PC-3 (cell line): ENCODE measurements around the gene CDC7. TPM values are rescaled to one million over a fixed set of nuclear protein-coding genes. Genes with fewer than 3 reads are reported as not detected.
A peak's percentile ranks its signal among the peaks of the same experiment; 100 is the strongest.

Experiments used
- ATAC-seq: fragments of 200-7000 bp; cut with Tn5 transposase; 2 replicates; pipeline ENCODE4 v1.9.1; 2020; ENCODE audit warnings: mild to moderate bottlenecking, moderate library complexity
- BruUV-seq: library from RNA; stranded (reverse); fragments of 400-500 nt; replicated peaks from 2 replicates; lab custom pipeline; 2021; lab: Mats Ljungman, UMichigan
- CTCF ChIA-PET: fragments of 300-600 bp; sonication (Branson Sonifier 250); formaldehyde crosslinking; loops from one replicate; lab custom pipeline; 2022; ENCODE audit warnings: antibody characterized with exemption; lab: Charles Lee
- POLR2A ChIA-PET: fragments of 300-600 bp; sonication (Branson Sonifier 250); formaldehyde crosslinking; loops from one replicate; lab custom pipeline; 2022; ENCODE audit warnings: antibody characterized with exemption; ENCODE audit not compliant: unreplicated experiment; lab: Charles Lee
- DNase-seq: peaks from one replicate; pipeline ENCODE4 v3.0.0-alpha.2; 2015
- H2AFZ ChIP-seq: fragments of 300-600 bp; sonication (generic); 2 replicates; pipeline ENCODE4 v1.6.0; 2016; ENCODE audit warnings: antibody characterized with exemption, low read length
- H3F3A ChIP-seq: fragments of 300-600 bp; sonication (generic); one replicate; pipeline ENCODE4 v1.6.0; 2017; ENCODE audit warnings: antibody characterized with exemption, low read length, control low read depth, mild to moderate bottlenecking; ENCODE audit not compliant: unreplicated experiment
- H3K27ac ChIP-seq: fragments of 300-600 bp; sonication (generic); 2 replicates; pipeline ENCODE4 v1.5.1; 2016; ENCODE audit warnings: mild to moderate bottlenecking, low read length
- H3K27me3 ChIP-seq: fragments of 300-600 bp; sonication (generic); 2 replicates; pipeline ENCODE4 v1.6.1; 2016; ENCODE audit warnings: low read length, mixed read lengths
- H3K36me3 ChIP-seq: fragments of 300-600 bp; sonication (generic); 2 replicates; pipeline ENCODE4 v1.6.1; 2016; ENCODE audit warnings: low read depth, mixed run types, low read length, mixed read lengths
- H3K4me1 ChIP-seq: fragments of 300-600 bp; sonication (generic); 2 replicates; pipeline ENCODE4 v1.5.1; 2016; ENCODE audit warnings: low read length; ENCODE audit not compliant: insufficient read depth
- H3K4me2 ChIP-seq: fragments of 300-600 bp; sonication (generic); 2 replicates; pipeline ENCODE4 v1.6.0; 2016; ENCODE audit warnings: low read length
- H3K4me3 ChIP-seq: fragments of 300-600 bp; sonication (generic); 2 replicates; pipeline ENCODE4 v1.5.1; 2016; ENCODE audit warnings: mild to moderate bottlenecking, low read length, mixed read lengths
- H3K79me2 ChIP-seq: fragments of 300-600 bp; sonication (generic); 2 replicates; pipeline ENCODE4 v1.6.1; 2017; ENCODE audit warnings: low read length, mixed read lengths
- H3K9ac ChIP-seq: fragments of 300-600 bp; sonication (generic); 2 replicates; pipeline ENCODE4 v1.6.0; 2016; ENCODE audit warnings: mild to moderate bottlenecking, low read length
- H3K9me2 ChIP-seq: fragments of 300-600 bp; sonication (generic); replicated peaks from 2 replicates; pipeline ENCODE4 v1.6.1; 2016; ENCODE audit warnings: mixed run types, low read length, mixed read lengths
- H3K9me3 ChIP-seq: fragments of 300-600 bp; sonication (generic); 2 replicates; pipeline ENCODE4 v1.6.1; 2016; ENCODE audit warnings: low read length, mixed read lengths
- H4K20me1 ChIP-seq: fragments of 300-600 bp; sonication (generic); 2 replicates; pipeline ENCODE4 v1.6.1; 2016; ENCODE audit warnings: low read length, mixed read lengths
- EZH2 ChIP-seq: fragments of 300-600 bp; sonication (generic); IDR thresholded peaks from one replicate; pipeline ENCODE4 v1.6.1; 2017; ENCODE audit warnings: antibody characterized with exemption, mild to moderate bottlenecking, low read length; ENCODE audit not compliant: unreplicated experiment
- EZH2phosphoT487 ChIP-seq: fragments of 300-600 bp; sonication (generic); IDR thresholded peaks from 2 replicates; pipeline ENCODE4 v1.6.1; 2018; ENCODE audit warnings: mild to moderate bottlenecking, antibody characterized with exemption, low read length, borderline replicate concordance
- intact Hi-C: fragments of 100-400 bp; cut with micrococcal nuclease; formaldehyde crosslinking; loops from 2 replicates; pipeline ENCODE4 v1.9.0; 2023
- total RNA-seq: library from RNA; depleted of rRNA; stranded (reverse); fragments of >200 nt; gene quantifications from 2 replicates; pipeline ENCODE4 v1.2.3, GENCODE V29; 2014
- TF ChIP-seq, protein P1 (sequence below): fragments of 300-600 bp; sonication (generic); conservative IDR thresholded peaks from 2 replicates; pipeline ENCODE4 v1.5.1; 2017; ENCODE audit warnings: antibody characterized with exemption, low read depth, mild to moderate bottlenecking, low read length

CDC7 gene
- total RNA-seq, 1 experiment from 2014 or later: 10.0 TPM

DNA sequence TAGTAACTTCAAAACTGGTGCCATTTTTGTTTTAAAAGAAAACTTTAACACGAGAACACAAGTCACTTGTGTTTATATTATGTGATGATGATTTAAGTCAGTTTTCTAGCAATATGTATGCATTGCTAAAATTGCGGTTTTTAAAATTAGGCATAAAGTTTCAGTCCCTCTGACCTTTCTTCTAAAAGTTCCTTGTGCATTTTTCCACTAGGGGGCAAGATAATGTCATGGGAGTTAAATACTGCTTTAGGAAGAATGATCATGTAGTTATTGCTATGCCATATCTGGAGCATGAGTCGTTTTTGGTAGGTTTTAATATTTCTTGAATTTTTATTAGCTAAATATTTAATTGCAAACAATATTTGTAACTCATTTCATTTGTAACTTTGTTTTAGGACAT lies 10.7 kb downstream of the CDC7 start:
- intact Hi-C loops: loop anchor here (1.0 kb wide), 1 partner anchor 416 kb away; no protein-coding TSS in a partner anchor
- Histone ChIP-seq H3K27ac (no peak overlapping the region), H3K36me3 (peaks cover 41% of the 10 kb centered on the region), H3F3A (no peaks in the 10 kb centered on the region), H2AFZ (no peak overlapping the region), H3K9me2 (no peaks in the 10 kb centered on the region), H3K9ac (no peak overlapping the region), H3K9me3 (no peaks in the 10 kb centered on the region), H3K4me1 (no peaks in the 10 kb centered on the region), H3K4me2 (no peak overlapping the region), H3K27me3 (no peaks in the 10 kb centered on the region), H4K20me1 (no peaks in the 10 kb centered on the region), H3K4me3 (no peak overlapping the region), H3K79me2 (0 out of 2 replicates have a peak, but pooled peaks cover under 1% of the 10 kb centered on the region)
- TF ChIP-seq EZH2 (no peak), EZH2phosphoT487 (no peak)
- TF ChIP-seq, protein P1, sequence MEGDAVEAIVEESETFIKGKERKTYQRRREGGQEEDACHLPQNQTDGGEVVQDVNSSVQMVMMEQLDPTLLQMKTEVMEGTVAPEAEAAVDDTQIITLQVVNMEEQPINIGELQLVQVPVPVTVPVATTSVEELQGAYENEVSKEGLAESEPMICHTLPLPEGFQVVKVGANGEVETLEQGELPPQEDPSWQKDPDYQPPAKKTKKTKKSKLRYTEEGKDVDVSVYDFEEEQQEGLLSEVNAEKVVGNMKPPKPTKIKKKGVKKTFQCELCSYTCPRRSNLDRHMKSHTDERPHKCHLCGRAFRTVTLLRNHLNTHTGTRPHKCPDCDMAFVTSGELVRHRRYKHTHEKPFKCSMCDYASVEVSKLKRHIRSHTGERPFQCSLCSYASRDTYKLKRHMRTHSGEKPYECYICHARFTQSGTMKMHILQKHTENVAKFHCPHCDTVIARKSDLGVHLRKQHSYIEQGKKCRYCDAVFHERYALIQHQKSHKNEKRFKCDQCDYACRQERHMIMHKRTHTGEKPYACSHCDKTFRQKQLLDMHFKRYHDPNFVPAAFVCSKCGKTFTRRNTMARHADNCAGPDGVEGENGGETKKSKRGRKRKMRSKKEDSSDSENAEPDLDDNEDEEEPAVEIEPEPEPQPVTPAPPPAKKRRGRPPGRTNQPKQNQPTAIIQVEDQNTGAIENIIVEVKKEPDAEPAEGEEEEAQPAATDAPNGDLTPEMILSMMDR: peak; percentile 79
- ATAC-seq (0 out of 2 replicates have a peak, but pooled peaks have one; percentile 46), DNase-seq (peak; percentile 61)
- BruUV-seq: no TSS peak
- ChIA-PET POLR2A (no interaction called here), CTCF (interaction anchor here (0.6 to 0.9 kb wide), 7 partner anchors 15 to 485 kb away, joined by 3 to 11 read pairs (median 5); no protein-coding TSS in a partner anchor)

DNA sequence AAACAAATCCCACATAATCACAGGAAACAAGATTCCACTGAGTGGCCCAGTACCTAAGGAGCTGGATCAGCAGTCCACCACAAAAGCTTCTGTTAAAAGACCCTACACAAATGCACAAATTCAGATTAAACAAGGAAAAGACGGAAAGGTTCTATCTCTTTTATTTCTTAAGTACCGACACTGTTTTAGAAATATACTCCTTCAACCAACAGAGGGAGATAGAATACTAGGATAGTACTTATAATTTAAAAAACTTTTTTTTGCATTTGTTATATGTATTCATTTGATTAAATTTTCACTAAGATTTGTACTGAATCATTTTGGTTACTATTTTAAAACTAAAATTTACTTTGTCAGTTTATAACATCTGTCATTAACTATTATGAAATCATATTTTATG lies 12.5 kb downstream of the CDC7 start:
- Histone ChIP-seq H3K4me1 (no peaks in the 10 kb centered on the region), H3K4me3 (no peak overlapping the region), H3K9me2 (no peaks in the 10 kb centered on the region), H3K9ac (no peak overlapping the region), H3K36me3 (peaks cover 41% of the 10 kb centered on the region), H3K27me3 (no peaks in the 10 kb centered on the region), H4K20me1 (no peaks in the 10 kb centered on the region), H3F3A (no peaks in the 10 kb centered on the region), H3K4me2 (no peak overlapping the region), H2AFZ (no peak overlapping the region), H3K27ac (no peak overlapping the region), H3K79me2 (no peaks in the 10 kb centered on the region), H3K9me3 (no peaks in the 10 kb centered on the region)
- POLR2A ChIA-PET: interaction anchor here (0.6 kb wide), 1 partner anchor 359 kb away, joined by 3 read pairs; no protein-coding TSS in a partner anchor
- CTCF ChIA-PET: interaction anchor here (0.6 to 0.7 kb wide), 6 partner anchors 10 to 900 kb away, joined by 3 to 5 read pairs (median 3); no protein-coding TSS in a partner anchor
- BruUV-seq: no TSS peak
- ATAC-seq: no peak
- TF ChIP-seq EZH2: no peak
- TF ChIP-seq, protein P1: peak; percentile 48
- DNase-seq: peak; percentile 21
- intact Hi-C loops: no loop called here

GRCh38 chr1:91513706-91514105 lies 13.1 kb downstream of the CDC7 start:
- Histone ChIP-seq H3K9ac (no peak overlapping the region), H3K9me3 (no peaks in the 10 kb centered on the region), H3K27me3 (no peaks in the 10 kb centered on the region), H3K79me2 (no peaks in the 10 kb centered on the region), H2AFZ (no peak overlapping the region), H4K20me1 (no peaks in the 10 kb centered on the region), H3K4me3 (no peak overlapping the region), H3K9me2 (no peaks in the 10 kb centered on the region), H3K4me1 (no peaks in the 10 kb centered on the region), H3F3A (no peaks in the 10 kb centered on the region), H3K36me3 (peaks cover 41% of the 10 kb centered on the region), H3K4me2 (no peak overlapping the region), H3K27ac (no peak overlapping the region)
- TF ChIP-seq EZH2 (no peak), EZH2phosphoT487 (no peak)
- TF ChIP-seq, protein P1: no peak
- CTCF ChIA-PET: no interaction called here
- no peak for DNase-seq
- ATAC-seq: no peak
- BruUV-seq: no TSS peak
- POLR2A ChIA-PET: no interaction called here
- intact Hi-C loops: no loop called here
